NOMO-1 treated with dmso at 0.1 percent for 144 hours (cell line): ENCODE measurements around the gene DCDC2C.
"Not testable (repeated sequence)": the region's sequence is repeated elsewhere in the genome, so short reads cannot be mapped to it uniquely, and the experiment has no call there.

Source experiments
- DNase-seq: peaks from one replicate; lab custom pipeline; 2025; ENCODE audit not compliant: unreplicated experiment; lab: John Stamatoyannopoulos, UW

DCDC2C gene

DNA sequence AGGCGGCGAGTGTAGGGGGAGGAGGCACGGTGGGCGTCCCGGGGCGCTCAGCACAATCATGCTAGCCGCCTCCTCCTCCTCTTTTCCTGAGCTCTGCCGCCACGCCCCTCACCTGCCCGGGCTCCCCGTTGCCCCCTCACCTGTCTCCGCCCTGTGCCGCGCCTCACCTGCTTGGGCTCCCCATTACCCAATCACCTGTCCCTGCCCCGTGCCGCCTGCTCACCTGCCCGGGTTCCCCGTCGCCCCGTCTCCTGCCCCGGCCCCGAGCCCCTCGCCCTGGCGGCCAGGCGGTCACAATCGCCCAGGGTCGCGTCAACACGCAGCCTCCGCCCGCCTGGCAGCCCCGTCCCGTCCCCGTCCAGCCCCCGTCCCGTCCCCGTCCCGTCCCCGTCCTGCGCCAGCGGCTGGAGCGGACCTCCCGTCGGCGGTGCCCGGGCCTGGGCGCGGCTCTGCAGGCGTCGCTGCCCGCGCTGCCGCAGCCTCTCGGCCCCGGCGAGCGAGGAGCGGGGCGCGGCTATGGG is at the start of gene DCDC2C:
Gene DCDC2C, plus strand, starts transcription at position 340 of the 521 bp plus-strand sequence. Its CDS starts 177 bp downstream, at position 517.
- no peak for DNase-seq

DNA sequence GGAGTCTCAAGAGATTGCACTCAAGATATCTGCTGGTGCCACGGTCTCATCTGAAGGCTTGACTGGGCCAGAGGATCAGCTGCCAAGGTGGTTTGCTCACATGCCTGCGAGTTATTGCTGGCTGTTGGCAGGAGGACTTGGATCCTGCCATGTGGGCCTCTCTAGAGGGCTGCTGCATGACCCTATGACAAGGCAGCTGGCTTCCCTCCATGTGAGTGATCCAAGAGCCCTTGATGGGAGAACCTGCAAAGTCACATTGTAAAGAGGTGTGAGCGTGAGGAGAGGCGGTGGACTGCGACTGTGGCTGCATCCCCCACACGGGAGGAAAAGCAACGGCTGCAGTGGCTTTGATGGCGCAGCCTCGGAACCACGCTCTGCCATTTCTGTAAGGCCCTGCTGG is 49.4 kb upstream of the DCDC2C start:
- DNase-seq: no peak

GRCh38 chr2:3654531-3655225 is 48.7 kb upstream of the DCDC2C start:
- DNase-seq: no peak

DNA sequence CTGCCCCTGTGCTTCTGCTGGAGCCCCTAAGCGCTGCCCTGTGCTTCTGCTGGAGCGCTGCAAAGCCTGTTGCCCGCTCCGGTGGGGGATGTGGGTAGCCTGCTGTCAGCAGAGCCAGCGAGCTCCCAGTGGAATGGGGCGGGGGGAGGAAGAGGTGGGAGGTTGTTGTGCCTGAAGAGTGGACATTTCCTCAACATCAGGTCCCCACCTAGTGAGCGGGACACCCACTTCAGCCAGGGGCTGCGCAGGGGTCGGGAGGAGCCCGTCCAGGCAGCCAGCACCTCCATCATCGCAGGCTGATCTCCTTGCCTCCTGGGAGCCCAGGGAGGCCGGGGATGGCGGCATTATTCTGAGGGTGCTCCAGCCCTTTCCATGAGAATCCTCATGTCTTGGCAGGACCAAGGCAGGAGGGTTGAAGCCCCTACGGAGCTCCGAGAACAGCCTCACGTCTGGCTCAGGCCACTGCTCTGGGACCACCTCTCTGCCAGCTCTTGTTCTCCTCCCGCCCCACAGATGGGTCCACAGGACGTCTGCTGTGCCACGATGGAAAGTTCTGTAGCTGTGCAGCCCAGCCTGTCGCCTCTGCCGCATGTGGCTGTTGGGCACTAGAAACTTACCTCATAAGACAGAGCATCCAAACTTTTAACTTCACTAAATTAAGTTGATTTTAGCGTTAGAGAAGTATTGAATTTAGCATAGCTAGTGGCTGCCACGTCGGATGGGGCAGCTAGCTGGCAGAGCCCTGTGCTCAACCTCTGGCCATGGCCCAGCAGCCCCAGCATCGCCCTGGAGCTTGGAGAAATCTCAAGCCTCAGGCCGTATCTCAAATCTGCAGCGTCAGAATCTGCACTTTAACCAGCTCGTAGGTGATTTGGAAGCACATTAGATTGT is 47.3 kb upstream of the DCDC2C start:
- DNase-seq: no peak

DNA sequence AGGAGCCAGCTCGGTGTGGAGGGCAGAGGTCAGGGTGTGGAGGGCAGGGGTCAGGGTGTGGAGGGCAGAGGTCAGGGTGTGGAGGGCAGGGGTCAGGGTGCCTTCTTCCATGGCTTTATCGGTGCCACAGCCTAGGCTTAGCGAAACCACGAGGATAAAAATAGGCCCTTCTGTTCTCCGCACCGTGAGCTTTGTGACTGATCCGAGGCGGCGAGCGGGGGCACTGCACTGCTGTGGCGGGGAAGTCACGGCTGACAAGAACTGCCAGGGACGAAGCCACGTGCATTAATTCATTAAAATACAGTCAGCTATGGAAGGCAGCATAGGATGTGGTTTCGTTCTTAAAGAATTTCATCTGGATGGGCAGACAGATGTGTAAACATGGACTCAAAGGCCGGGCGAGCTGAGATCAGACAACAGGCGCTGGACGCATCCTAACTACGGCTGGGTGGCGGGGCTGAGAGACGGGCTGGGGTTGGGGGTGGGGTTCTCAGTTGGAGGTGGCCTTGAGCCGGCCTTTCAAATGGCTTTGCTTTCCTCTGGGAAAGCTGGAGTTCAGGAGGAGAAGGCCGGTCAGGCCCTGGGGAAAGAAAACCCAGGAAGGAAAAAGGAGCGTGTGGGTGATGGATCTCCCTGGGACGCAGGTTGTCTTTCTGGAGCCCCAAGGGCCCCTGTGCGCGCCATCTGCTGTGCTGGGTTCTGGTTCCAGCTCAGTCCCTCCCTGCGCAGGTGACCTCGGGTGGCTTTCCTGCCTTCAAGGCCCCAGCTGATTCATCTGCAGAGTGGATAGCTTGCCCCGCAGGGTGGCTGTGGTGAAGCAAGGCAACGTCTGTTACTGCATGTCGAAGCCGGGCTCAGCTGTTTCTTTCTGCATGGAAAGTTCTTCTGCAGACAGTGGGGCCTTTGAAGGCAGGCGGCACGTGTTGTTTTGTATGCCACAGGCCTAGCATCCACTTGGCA is 46.3 kb upstream of the DCDC2C start:
- DNase-seq: no peak

DNA sequence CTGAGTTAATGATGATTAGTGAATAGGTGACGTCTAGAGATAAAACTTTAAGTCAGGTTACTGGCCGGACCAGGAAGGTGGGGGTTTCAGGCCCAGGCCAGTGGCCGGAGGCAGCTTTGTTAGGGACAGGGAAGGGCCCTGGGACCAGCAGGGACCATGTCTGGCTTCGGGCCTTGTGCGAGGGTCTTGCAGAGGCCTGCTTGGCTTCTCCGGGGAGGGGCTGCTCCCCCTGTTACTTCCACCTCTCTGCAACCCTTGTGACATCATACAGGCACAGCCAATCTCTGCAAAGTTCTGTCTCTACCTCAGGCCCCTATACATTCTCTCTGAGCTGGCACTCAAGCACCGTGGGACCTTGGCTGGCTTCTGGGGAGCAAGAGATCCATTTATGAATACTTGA is 45.5 kb upstream of the DCDC2C start, which contains the start of gene ALLC:
Gene ALLC, plus strand, starts transcription at position 320 of the 400 bp plus-strand sequence. CDS start 12,958 bp downstream, outside the sequence.
- DNase-seq: no peak

- DNase-seq: peak; percentile 18
These were observed 43.6 kb upstream of the DCDC2C start for GRCh38 chr2:3659447-3660432.

DNA sequence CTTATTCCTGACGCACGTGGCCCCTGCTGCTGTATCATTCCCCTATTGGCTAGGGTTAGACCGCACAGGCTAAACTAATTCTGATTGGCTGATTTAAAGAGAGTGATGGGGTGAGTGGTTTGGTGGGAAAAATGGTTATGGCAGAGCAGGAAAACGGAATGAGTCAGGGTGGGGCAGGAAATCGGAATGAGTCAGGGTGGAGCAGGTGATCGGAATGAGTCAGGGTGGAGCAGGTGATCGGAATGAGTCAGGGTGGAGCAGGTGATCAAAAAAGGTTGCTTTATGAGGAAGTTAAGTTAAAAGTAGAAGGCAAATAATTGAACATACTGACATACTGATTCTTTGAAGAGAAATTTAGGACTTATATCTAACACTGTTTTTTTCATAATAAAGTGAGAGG is 42.7 kb upstream of the DCDC2C start:
- not testable (repeated sequence) for DNase-seq

DNA sequence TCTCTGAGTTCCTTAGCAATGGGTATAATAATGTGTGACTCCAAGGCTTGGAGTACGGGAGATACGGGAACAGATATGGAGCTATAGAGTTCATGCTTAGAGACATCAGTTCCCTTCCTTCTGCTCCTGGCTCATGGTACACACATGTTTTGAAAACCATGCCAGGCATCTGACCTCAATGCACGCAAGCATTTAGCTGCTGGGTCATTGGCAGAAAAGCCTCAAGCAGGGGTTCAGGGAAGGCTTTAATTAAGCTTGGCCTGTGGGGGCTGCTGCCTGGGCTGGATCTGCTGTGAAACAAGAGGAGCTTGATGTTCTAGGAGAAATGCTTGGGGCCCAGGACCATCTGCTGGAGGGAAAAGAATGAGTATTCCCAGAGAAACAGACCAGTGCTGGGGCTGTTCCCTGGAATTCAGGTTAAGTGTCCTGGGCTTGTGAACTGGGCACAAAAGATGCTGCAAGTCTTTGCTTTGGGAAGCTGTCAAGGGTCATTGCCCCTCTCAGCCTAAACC is 42.2 kb upstream of the DCDC2C start:
- DNase-seq: no peak

DNA sequence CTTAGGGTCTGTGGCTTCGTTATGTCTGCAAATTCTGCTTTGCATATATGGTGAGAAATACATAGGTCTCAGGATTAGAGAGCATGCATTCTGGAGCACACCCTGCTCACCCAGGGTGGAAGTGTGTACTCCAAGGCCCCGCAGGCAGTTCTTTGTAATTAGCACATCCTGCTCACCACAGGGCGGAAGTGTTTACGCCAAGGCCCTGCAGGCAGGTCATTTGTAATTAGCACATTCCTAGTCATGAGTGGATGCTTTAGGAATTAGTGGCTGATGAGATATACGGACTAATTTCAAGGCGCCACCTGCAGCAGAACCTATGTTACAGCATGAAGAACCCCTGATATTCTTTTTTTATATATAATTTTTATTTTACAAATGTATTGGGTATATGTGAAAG is 41.1 kb upstream of the DCDC2C start:
- peak; percentile 74 for DNase-seq

- DNase-seq: no peak
These were observed 39.3 kb upstream of the DCDC2C start for GRCh38 chr2:3664118-3664517.

DNA sequence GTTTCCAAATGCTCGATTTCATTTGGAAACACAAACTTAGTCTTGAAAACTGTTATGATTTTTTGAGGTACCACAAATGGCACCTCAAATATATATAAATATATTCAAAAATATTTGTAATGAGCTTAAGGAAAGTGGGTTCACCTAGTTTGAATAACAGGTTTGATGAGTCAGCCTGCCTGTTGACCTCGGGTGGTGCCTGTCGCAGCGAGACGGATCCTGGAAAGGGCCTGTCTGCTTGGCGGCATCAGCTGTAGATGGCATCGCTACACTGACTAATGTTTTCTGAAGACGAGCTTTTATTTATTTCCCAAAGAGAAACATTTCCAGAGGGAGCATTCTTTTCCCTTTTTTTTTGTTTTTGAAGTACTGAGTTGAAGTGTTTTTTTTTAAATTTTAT is 38.5 kb upstream of the DCDC2C start:
- no peak for DNase-seq

DNA sequence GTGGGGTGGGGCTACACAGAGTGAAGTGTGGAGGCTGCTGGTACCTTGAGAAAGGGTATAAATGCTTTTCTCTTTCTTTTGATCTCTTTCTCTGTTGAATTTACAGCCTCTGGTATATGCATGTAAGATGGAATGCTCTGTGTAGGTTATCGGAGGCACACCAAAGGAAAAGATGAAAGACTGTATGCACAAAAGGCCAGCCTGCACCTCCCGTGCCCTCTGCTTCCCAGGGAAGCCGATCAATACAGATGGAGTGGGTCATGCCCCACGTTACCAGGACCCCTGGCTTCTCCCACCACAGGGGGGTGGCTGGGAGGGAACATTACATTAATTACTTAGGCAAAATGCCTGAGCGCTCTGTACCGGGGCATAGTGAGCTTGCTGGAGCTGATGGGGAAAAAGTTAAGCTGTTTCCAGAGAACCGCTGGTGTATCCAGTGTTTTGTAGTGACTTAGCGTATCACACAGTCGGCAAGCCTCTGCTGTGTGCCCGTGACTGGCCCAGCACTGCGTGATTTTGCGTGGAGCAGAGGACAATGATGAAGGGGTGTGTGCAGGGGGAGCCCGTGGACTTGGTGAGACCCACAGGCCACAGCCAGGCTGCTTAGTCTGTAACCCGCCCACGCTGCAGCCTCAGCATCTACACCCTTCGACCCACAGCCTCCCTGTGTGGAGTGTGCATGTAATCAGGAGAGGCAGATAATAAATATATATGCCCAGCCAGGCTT is 37.3 kb upstream of the DCDC2C start:
- no peak for DNase-seq

GRCh38 chr2:3666613-3666975 is 36.8 kb upstream of the DCDC2C start:
- no peak for DNase-seq

DNA sequence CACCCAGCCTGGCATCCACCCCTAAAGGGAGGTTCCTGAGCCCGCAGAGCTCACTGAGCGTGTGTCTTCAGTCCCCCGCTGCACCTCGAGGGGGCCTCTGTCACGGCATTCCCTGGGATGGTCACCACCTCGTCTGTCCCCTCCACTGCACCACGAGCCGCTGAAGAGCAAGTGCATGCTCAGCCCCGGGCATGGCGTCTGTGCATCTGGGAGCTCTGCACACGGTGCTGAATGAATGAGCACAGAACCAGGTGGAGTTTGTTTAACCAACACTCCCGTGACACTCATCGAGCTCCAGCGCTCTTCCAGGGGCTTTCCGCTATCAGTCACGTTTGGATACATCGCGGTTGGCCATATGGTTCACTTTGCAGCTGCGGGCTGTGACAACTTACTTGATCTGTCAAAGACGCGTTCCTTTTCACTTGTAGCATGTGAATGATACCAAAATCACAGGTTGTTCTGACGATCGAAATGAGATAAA is 36.2 kb upstream of the DCDC2C start:
- no peak for DNase-seq

DNA sequence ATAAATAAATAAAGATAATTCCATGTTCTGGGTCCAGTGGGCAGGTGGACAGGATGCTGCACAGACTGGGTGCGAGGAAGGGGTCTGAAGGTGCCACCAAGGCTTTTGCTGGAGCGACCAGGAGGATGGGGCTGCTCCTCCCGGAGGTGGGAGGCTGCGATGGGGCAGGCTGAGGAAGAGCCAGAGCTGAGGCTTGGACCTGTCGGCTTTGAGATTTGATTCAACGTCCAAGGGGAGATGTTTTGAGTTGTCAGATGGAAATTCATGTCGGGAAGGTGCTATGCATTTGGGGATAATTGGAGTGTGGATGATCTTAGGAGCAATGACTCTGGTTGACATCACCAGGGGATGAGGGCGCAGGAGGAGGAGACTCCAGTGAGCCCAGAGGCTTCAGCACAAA is 33.7 kb upstream of the DCDC2C start:
- DNase-seq: no peak

DNA sequence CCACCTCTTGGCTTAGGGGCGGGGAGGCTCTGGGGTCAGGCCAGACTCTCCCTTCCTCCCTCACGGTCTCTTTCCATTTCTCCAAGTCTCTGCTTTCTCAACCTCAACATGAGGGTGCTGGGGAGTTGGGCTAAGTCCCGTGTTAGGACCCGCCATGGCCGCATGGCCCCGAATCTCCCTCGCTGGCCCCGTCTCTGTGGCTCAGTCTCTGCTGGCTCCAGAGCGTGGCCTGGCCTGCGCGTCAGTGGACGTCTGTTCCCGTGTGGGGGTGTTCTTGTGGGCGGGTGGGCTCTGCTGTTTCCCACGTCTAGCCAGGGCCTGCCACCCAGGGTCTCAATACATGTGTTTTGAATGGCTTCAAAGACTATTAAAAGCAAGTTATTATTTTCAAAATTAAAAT is 33.0 kb upstream of the DCDC2C start:
- no peak for DNase-seq

DNA sequence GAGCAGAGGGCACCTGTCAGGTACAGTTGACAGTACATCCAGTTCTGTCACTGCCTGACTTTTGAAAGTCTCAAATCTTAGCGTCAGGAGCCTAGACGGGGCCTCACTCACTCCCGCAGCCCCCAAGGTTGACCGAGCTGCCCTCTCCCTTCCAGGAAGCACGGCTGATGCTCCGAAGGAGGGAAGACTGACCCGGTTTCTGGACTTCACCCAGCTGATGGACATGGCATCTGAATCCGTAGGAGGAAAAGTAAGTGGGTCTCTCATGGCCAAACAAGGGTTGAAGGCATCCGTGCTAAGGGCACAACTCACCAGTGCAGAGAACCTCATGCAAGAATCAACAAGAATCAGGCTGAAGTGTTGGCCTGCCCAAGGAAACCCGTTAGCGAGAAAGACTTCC is 32.4 kb upstream of the DCDC2C start:
- no peak for DNase-seq
